ENCODE measurements around the gene COMMD10.

GRCh38 chr5:116145416-116145815 lies 60.6 kb downstream of the COMMD10 start:
- TF ChIP-seq CTCF (IDR thresholded peaks at IDR 0.05 in 4 of 5, conservative IDR thresholded peaks at IDR 0.05 in 1 of 5): no peak
- no peak for TF ChIP-seq POLR2A (IDR thresholded peaks at IDR 0.05)
